Common myeloid progenitor, CD34-positive (primary cell): ENCODE data around the gene HCLS1.

Source experiments
- CTCF ChIA-PET: fragments of 350-600 bp; sonication (Branson Sonifier 250); formaldehyde crosslinking; loops from one replicate; lab custom pipeline; 2021; ENCODE audit warnings: antibody characterized with exemption; lab: Charles Lee
- POLR2A ChIA-PET: fragments of 350-600 bp; sonication (Branson Sonifier 250); formaldehyde crosslinking; loops from one replicate; lab custom pipeline; 2021; ENCODE audit warnings: antibody characterized with exemption; lab: Charles Lee
- DNase-seq, 3 donors: peaks; one replicate each; pipeline versions ENCODE4 v3.0.0 to v3.0.0-alpha.2; 2013
- H3K27ac ChIP-seq, 2 experiments: 1 replicate in 1 of 2; 2 replicates in 1 of 2; pipeline ENCODE4 v1.7.0; 2013; ENCODE audit warnings: inconsistent platforms in 2 of 2, low read length in 2 of 2, mild to moderate bottlenecking in 2 of 2, low read depth in 1 of 2, moderate library complexity in 1 of 2; ENCODE audit not compliant: severe bottlenecking in 2 of 2, insufficient read depth in 1 of 2, poor library complexity in 1 of 2
- H3K27me3 ChIP-seq, 5 experiments: replicated peaks in 2 of 5; 1 replicate in 3 of 5; 2 replicates in 2 of 5; pipeline versions ENCODE4 v1.6.1 to v1.7.0; 2013; ENCODE audit warnings: low read length in 4 of 5, mild to moderate bottlenecking in 2 of 5, moderate library complexity in 2 of 5, inconsistent platforms in 1 of 5; ENCODE audit not compliant: insufficient read depth in 5 of 5, control insufficient read depth in 4 of 5
- H3K36me3 ChIP-seq, 4 experiments: 1 replicate in 2 of 4; 2 replicates in 2 of 4; pipeline versions ENCODE4 v1.6.1 to v1.7.0; 2013; ENCODE audit warnings: low read length in 3 of 4, control low read depth in 1 of 4, mild to moderate bottlenecking in 1 of 4; ENCODE audit not compliant: control insufficient read depth in 4 of 4, insufficient read depth in 4 of 4
- H3K4me1 ChIP-seq, 4 experiments: 1 replicate in 3 of 4; 2 replicates in 1 of 4; pipeline versions ENCODE4 v1.6.1 to v1.7.1; 2013; ENCODE audit warnings: low read length in 3 of 4, mild to moderate bottlenecking in 3 of 4, control low read depth in 1 of 4, inconsistent platforms in 1 of 4, moderate library complexity in 1 of 4; ENCODE audit not compliant: control insufficient read depth in 4 of 4, insufficient read depth in 4 of 4; ENCODE audit errors: control extremely low read depth in 1 of 4
- H3K4me3 ChIP-seq, 7 experiments: 1 replicate in 4 of 7; 2 replicates in 3 of 7; pipeline versions ENCODE4 v1.5.1 to v1.7.0; 2013; ENCODE audit warnings: mild to moderate bottlenecking in 7 of 7, low read length in 6 of 7, moderate library complexity in 6 of 7, inconsistent platforms in 2 of 7, low read depth in 2 of 7, control low read depth in 1 of 7; ENCODE audit not compliant: insufficient read depth in 4 of 7, control insufficient read depth in 1 of 7; ENCODE audit errors: extremely low read depth in 1 of 7
- H3K9me3 ChIP-seq, 5 experiments: 1 replicate in 4 of 5; 2 replicates in 1 of 5; pipeline versions ENCODE4 v1.6.1 to v1.7.1; 2013; ENCODE audit warnings: low read length in 4 of 5, mild to moderate bottlenecking in 2 of 5, inconsistent platforms in 1 of 5, low read depth in 1 of 5, moderate library complexity in 1 of 5; ENCODE audit not compliant: control insufficient read depth in 4 of 5, insufficient read depth in 2 of 5; ENCODE audit errors: control extremely low read depth in 1 of 5
- WGBS: methylation state at CpG from one replicate; pipeline ENCODE4 v1.1.5; 2013; ENCODE audit not compliant: insufficient coverage; 5-methylcytosine and 5-hydroxymethylcytosine counted together

Gene HCLS1

GRCh38 chr3:121581691-121582090 is 79.0 kb downstream of the HCLS1 start:
- H3K27me3 ChIP-seq, result no peaks in the 10 kb centered on the region
- 100% methylated on average over 1 of the region's 2 CpGs for WGBS
- CTCF ChIA-PET, result no interaction called here
- H3K36me3 ChIP-seq, result no peaks in the 10 kb centered on the region
- no peak for DNase-seq
- H3K9me3 ChIP-seq, result no peaks in the 10 kb centered on the region
- no peaks in the 10 kb centered on the region for H3K4me1 ChIP-seq
- no peak overlapping the region for H3K27ac ChIP-seq
- no peak overlapping the region for H3K4me3 ChIP-seq
- POLR2A ChIA-PET, result no interaction called here
